ENCODE data around the gene NAP1L1. TPM values are rescaled to one million over a fixed set of nuclear protein-coding genes. Genes with fewer than 3 reads are reported as not detected.

Gene NAP1L1
- total RNA-seq, 1 experiment from 2014 or later = 219 TPM

DNA sequence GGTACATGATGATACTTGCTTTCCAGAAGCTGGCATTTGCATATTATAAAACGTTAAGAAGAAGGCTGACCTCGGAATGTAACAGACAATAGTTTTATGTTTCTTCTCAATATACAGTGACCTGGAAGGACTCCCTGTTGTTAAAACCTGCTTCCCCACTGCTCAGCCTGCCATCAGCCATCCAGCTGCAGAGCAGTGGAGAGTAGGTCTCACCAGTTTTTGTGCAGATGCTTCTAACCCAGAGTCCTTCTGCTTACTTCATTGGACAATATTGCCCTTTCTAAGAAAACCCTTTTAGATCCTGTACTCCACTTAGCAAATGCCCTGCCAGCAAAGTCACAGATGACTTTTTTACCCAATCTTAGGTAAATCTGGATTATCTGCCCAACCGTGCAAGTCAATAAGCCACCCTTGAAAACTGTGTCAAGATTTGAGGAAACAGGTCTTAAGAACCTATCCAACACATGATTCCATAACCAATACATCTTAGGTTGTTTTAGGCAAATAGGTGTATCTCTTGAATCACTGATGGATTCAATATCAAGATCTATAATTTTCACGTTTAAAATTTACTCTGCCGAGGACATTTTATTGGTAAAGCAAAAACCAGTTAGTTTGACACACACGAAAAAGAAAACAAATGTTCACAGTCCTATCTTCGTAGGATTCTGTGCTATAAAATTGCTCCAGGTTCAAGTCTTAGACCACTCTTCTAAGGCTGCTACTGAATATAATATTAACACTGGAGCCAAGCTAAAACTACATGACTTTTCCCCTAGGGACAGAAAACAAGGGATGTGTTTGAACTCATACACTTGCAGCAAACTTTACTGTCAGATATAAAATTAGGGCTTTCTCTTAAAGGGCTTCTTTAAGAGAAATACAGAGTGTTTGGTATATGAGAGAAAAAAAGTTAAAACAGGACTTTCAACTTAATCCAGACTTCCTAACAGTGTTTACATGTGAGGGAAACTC is 58.6 kb downstream of the NAP1L1 start:
- no peak for DNase-seq
- Histone ChIP-seq H3K36me3 (replicated peaks; ENCODE audit: control insufficient read depth, insufficient read depth, low read length) (no peaks in the 10 kb centered on the region; the same call in 1 of the 2 replicates), H3K27me3 (ENCODE audit: control insufficient read depth, insufficient read depth, low read length) (peaks cover 2% of the 10 kb centered on the region; the same call in 1 of the 2 replicates), H3K4me3 (ENCODE audit: insufficient read depth, low read depth, low read length) (no peak overlapping the region)

DNA sequence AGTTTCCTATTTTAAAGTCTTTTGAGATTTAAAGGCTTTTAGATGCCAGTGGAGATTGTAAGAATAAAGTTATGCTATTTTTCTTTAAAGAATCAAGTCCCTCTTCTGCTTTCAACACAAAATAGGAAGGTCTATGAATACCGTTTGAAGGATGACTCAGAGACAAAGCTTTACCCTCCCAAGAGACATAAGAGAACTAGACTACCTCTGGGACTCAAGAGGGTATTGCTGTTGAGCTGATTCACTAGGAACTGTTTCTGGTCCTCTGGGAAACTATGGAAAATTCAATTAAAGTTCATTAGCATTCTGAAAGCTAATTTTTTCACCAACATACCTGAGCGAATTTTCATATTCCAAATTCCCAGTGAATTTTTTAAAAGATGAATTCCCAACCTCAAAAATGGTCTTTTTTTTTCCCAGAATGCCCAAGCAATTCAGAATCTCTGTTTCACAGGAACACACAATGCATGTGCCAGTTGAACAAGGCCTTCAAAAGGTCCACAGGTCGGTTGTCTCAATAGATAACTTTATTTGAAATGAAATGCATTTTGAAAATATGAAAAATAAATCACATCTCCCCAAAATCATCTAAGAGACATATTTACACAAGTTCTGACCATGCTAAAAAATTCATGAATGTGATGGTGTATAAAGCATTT is 59.4 kb downstream of the NAP1L1 start:
- H3K4me3 ChIP-seq (ENCODE audit: insufficient read depth, low read depth, low read length) = no peak overlapping the region
- no peaks in the 10 kb centered on the region; the same call in 1 of the 2 replicates for H3K36me3 ChIP-seq (replicated peaks; ENCODE audit: control insufficient read depth, insufficient read depth, low read length)
- no peak for DNase-seq
- H3K27me3 ChIP-seq (ENCODE audit: control insufficient read depth, insufficient read depth, low read length) = no peaks in the 10 kb centered on the region

DNA sequence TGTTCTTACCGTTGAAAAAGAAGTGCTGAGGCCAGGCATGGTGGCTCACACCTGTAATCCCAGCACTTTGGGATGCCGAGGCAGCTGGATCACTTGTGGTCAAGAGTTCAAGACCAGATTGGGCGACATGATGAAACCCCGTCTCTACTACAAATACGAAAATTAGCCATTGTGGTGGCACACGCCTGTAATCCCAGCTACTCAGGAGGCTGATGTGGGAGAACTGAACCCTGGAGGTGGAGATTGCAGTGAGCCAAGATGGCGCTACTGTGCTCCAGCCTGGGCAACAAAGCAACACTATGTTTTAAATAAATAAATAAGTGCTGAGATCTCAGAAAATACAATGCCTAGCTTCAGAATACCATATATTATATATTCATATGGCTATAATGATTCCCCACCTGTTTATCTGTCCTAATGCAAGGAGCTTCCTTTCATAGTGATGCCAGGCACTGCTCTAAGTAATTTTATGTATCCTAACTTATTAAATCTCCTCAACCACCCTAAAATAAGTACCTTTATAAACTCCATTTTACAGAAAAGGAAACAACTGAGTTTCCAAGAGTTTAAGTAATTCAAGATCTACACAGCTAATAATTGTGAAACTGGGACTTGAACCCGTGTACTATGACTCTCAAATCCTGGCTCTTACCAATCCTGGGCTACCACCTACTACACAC is 60.2 kb downstream of the NAP1L1 start:
- Histone ChIP-seq H3K36me3 (replicated peaks; ENCODE audit: control insufficient read depth, insufficient read depth, low read length) (no peaks in the 10 kb centered on the region; the same call in 1 of the 2 replicates), H3K4me3 (ENCODE audit: insufficient read depth, low read depth, low read length) (no peak overlapping the region), H3K27me3 (ENCODE audit: control insufficient read depth, insufficient read depth, low read length) (no peaks in the 10 kb centered on the region)
- DNase-seq = no peak

DNA sequence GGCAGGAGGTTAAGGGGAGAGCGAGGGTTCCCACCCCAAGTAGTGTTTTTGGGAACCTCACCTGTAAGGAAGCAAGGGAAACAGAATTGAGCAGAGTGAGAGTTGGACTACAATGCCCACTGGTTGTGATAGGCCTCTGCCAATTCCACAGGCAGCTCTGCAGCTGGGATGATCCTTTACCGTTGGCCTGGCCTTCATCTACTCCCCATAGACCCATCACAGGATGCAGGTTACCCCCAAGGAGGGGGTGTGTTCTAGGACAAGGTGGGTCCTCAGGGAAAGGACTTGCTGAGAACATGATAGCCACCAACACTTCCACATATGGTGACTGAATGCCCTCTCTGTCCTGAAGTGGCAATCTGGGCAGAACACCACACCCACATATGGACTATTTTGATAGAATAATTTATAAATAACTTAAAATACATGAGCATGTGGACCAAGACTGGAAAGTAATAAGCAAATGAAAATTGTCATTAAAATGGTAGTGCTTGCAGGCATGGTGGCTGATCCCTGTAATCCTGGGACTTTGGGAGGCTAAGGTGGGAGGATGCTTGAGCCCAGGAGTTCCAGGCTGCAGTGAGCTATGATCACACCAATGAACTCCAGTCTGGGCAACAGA is 61.3 kb downstream of the NAP1L1 start:
- no peaks in the 10 kb centered on the region; the same call in 1 of the 2 replicates for H3K36me3 ChIP-seq (replicated peaks; ENCODE audit: control insufficient read depth, insufficient read depth, low read length)
- H3K27me3 ChIP-seq (ENCODE audit: control insufficient read depth, insufficient read depth, low read length) = no peaks in the 10 kb centered on the region
- no peak for DNase-seq
- no peak overlapping the region for H3K4me3 ChIP-seq (ENCODE audit: insufficient read depth, low read depth, low read length)

DNA sequence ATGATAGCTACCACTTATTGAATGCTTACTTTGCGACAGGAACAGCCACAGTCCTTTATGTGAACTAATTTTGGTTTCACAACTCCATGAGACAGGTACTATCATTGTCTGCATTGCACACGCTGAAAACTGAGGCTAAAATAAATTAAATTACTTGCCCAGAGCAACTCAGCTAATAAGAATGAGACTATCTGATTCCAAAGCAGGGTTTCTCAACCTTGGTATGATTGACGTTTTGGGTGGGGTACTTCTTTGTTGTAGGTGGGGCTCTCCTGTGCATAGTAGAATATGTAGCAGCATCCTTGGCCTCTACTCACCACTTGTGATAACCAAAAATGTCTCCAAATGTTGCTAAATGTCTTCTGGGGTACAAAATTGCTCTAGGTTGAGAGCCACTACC is 62.0 kb downstream of the NAP1L1 start:
- no peak for DNase-seq
- H3K4me3 ChIP-seq (ENCODE audit: insufficient read depth, low read depth, low read length) = no peak overlapping the region
- no peaks in the 10 kb centered on the region for H3K36me3 ChIP-seq (replicated peaks; ENCODE audit: control insufficient read depth, insufficient read depth, low read length)

DNA sequence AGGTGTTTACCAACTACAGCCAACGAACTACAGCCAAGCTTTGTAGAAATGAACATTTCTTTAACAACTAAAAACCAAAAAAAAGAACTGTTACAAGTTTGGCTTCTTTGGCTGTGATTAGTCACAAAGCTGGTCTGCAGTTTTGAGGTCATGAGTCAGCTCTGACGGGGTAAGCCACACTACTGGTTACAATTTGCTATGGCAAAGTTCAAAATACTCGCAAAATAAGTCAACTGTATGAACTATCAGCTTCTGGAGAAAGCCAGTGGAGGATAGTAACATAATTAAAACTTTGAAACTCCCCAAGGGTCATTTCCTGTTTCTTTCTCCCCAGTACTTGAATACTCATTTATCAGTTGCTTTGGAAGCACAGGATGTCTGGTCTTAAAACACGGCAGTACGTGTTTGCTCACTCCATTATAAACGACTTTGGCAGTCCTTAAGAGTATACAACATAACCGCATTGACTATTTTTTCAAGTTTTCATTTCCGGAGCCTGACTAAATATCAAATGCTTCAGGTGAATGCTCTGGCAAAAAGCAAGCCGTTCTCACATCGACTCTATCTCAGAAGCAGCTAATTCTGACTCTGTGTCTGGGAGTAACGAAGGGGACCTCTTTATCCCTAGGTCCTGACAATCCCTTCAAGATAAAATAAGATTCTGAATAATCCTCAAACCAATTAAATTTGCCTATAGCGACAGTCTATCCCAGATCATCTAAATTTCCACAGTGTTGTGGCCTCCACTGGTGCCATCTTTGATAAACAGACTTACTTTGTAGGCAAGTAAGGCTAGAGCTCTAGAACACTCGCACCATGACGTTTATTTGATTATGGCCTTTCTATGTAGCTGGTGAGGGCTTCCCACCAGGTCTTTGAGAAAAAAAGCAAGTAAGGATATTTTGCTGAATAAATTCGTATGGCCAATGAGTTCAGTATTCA is 63.5 kb downstream of the NAP1L1 start:
- Histone ChIP-seq H3K36me3 (replicated peaks; ENCODE audit: control insufficient read depth, insufficient read depth, low read length) (no peaks in the 10 kb centered on the region), H3K4me3 (ENCODE audit: insufficient read depth, low read depth, low read length) (no peak overlapping the region), H3K27me3 (ENCODE audit: control insufficient read depth, insufficient read depth, low read length) (no peaks in the 10 kb centered on the region)
- no peak for DNase-seq

More for the DNA sequence above, 62.0 kb downstream of the NAP1L1 start:
- no peaks in the 10 kb centered on the region for H3K27me3 ChIP-seq (ENCODE audit: control insufficient read depth, insufficient read depth, low read length)

DNA sequence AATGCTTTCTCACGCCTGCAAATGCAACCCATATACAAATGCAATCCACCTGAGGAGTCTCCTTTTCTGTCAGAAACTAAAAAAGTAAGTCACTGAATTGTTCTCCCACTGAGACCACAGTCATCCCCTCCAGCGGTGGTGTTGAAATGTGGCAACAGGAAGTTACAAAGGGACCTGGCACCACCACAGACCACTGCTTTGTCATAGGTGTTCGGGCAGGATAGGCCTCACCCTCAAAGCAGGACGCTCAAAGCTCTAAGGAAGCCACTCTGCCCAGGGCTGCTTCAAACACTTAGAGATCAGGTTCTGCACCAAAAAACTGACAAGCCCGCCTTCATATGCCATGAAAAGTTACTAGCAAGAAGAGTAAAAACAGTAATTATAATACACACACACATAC is 64.2 kb downstream of the NAP1L1 start:
- no peak for DNase-seq

DNA sequence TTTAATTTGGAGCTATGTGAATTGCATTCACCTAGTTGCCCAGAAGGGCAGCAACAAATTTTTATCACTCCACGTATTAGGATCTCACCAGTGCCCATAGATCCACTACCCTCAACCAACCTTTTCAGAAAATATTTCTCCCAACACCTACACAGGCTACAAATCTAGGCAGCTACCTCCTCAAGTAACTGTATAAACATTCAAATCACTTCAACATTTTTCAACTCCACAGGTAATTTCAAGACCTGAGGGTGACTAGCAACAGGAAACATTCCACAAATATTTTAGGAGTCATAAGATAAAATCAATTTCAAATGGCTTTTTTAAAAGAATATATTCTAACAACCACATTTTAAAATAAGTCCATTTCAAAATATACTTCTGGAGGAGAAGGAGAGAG is 65.8 kb downstream of the NAP1L1 start:
- DNase-seq = no peak
- Histone ChIP-seq H3K27me3 (ENCODE audit: control insufficient read depth, insufficient read depth, low read length) (no peaks in the 10 kb centered on the region), H3K4me3 (ENCODE audit: insufficient read depth, low read depth, low read length) (no peak overlapping the region)

More for the DNA sequence above, 64.2 kb downstream of the NAP1L1 start:
- no peaks in the 10 kb centered on the region for H3K27me3 ChIP-seq (ENCODE audit: control insufficient read depth, insufficient read depth, low read length)
- no peak overlapping the region for H3K4me3 ChIP-seq (ENCODE audit: insufficient read depth, low read depth, low read length)
- no peaks in the 10 kb centered on the region for H3K36me3 ChIP-seq (replicated peaks; ENCODE audit: control insufficient read depth, insufficient read depth, low read length)

DNA sequence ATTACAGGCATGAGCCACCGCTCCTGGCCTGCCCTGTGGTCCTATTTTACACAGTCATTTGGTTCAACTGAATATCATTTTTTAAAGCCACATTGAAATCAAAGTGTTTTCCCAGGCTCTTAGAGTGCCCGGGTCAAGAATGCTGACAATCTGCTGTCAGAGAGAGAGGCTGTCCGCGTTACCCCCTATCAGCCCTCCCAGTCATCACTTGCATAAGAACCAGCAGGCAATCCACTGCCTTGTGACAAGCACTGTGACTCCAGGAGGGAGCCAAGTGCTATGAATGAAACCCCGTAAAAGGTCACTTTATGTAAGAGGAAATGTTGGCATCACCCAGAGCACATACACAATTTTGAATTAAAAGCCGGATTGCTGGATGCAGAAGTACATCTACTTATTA is 66.4 kb downstream of the NAP1L1 start:
- DNase-seq = peak; percentile 50
- Histone ChIP-seq H3K4me3 (ENCODE audit: insufficient read depth, low read depth, low read length) (no peak overlapping the region), H3K27me3 (ENCODE audit: control insufficient read depth, insufficient read depth, low read length) (no peaks in the 10 kb centered on the region), H3K36me3 (replicated peaks; ENCODE audit: control insufficient read depth, insufficient read depth, low read length) (no peaks in the 10 kb centered on the region)

More for the DNA sequence above, 65.8 kb downstream of the NAP1L1 start:
- no peaks in the 10 kb centered on the region for H3K36me3 ChIP-seq (replicated peaks; ENCODE audit: control insufficient read depth, insufficient read depth, low read length)

DNA sequence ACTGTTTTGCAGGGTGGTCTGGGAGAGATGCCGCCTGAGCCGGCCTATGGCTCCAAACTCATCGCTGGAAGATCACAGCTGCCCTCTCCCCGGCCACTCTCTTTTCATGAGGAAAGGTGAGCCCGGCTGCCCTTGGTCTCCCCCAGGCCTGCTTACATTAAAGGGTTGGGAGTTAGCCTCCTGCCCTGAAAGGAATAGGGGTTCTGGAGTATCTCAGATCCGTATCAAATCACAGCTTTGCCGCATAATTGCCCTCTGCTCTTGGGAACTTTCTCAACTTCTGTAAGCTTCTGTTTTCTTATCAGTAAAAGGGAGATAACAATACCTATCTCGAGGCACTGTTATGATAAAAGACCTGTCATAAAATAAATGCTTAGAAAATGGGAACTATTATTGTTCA is 70.5 kb downstream of the NAP1L1 start:
- no peaks in the 10 kb centered on the region for H3K27me3 ChIP-seq (ENCODE audit: control insufficient read depth, insufficient read depth, low read length)
- no peak overlapping the region for H3K4me3 ChIP-seq (ENCODE audit: insufficient read depth, low read depth, low read length)
- H3K36me3 ChIP-seq (replicated peaks; ENCODE audit: control insufficient read depth, insufficient read depth, low read length) = no peaks in the 10 kb centered on the region
- DNase-seq = no peak

DNA sequence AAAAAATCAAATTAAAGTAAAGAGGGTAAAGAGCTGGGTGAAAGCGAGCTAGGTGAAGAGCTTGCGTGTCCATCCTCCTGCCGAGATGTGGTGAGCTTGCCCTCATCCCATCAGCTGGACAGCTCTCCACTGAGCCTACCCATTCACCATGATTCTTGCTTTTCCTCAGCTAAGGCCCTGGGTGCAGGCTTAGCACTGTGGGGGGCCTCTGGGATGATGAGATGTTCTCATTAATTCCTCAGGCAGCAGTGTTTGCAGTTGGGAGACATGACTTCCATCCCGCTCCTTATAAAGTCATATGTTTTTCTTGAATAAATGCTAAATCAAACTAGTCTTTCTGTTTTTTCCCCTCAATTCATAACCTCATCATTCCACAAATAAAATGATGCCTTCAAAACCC is 70.9 kb downstream of the NAP1L1 start:
- Histone ChIP-seq H3K4me3 (ENCODE audit: insufficient read depth, low read depth, low read length) (no peak overlapping the region), H3K36me3 (replicated peaks; ENCODE audit: control insufficient read depth, insufficient read depth, low read length) (no peaks in the 10 kb centered on the region), H3K27me3 (ENCODE audit: control insufficient read depth, insufficient read depth, low read length) (no peaks in the 10 kb centered on the region)
- DNase-seq = no peak

DNA sequence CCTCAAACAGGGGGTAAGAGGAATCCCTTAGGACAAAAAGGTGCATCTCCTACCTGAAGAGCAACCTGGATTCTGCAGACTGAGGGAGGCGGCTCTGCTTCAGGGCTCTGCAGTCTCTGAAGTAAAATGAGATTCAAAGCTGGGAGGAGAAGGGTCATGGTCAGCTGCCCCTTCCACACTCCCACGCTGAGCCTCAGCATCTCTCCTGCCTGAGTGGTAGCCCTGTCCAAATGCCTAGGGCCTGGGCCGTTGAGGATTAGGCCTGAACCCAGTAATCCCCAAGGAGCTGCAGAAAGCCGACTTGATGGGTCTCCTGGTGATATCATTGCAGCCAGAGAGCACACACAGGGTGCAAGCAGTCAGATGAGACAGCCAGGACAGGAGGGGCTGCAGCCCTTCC is 71.8 kb downstream of the NAP1L1 start:
- no peak for DNase-seq
- H3K4me3 ChIP-seq (ENCODE audit: insufficient read depth, low read depth, low read length) = no peak overlapping the region
- no peaks in the 10 kb centered on the region for H3K27me3 ChIP-seq (ENCODE audit: control insufficient read depth, insufficient read depth, low read length)
- no peaks in the 10 kb centered on the region for H3K36me3 ChIP-seq (replicated peaks; ENCODE audit: control insufficient read depth, insufficient read depth, low read length)

DNA sequence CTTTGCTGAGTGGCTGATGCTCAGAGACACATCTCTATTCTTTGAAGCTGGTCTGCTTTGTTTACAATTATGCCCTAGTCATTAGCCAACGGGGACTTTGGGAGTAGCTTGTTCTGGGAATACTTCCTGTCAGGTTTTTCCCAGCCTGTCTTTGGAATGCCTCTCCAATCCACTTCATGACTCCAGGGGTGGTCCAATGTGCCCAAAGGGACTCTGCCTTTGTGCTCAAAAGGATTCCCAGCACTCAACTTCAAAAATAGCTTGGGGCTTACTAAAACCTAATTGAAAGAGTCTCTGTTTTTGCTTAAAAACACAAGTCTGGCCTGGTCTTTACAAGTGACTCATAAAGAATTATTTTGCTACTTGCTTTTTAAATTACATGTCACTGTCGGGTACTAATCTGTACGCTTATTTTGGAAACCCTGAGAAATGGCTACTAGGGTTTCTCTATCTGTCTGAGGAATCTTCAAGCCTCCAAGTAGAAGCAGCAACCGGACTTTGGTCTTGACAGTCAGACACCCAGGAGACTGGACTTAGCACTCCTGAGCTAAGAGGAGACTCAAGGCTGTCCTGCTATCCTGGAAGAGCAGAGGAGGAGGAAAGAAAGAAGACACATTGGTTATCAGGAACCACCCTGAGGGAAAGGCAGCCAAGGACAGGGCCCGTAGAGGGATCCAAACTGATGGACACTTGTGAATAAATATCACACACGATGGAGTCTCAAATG is 73.6 kb downstream of the NAP1L1 start:
- no peak for DNase-seq
- H3K36me3 ChIP-seq (replicated peaks; ENCODE audit: control insufficient read depth, insufficient read depth, low read length) = no peaks in the 10 kb centered on the region
- H3K4me3 ChIP-seq (ENCODE audit: insufficient read depth, low read depth, low read length) = no peak overlapping the region
- no peaks in the 10 kb centered on the region for H3K27me3 ChIP-seq (ENCODE audit: control insufficient read depth, insufficient read depth, low read length)

Measured in H7 (cell line).